ENCODE data around the gene KCNQ5. TPM values are rescaled to one million over a fixed set of nuclear protein-coding genes. Genes with fewer than 3 reads are reported as not detected.

KCNQ5 gene
- total RNA-seq, 2 experiments from 2014 or later, result 2.1 to 2.5 TPM

- Mint-ChIP-seq H3K4me1 (ENCODE audit: low read depth) (no peaks in the 10 kb centered on the region), H3K36me3 (ENCODE audit: low read depth) (no peaks in the 10 kb centered on the region), H3K9me3 (no peaks in the 10 kb centered on the region), H3K27me3 (no peaks in the 10 kb centered on the region), H3K4me3 (no peak overlapping the region), H3K27ac (no peak overlapping the region)
- no peak for TF ChIP-seq CTCF (IDR thresholded peaks at IDR 0.05)
- Histone ChIP-seq H3K27me3 (ENCODE audit: control insufficient read depth in 1 of 2, insufficient read depth in 2 of 2, low read length in 2 of 2) (no peaks in the 10 kb centered on the region), H3K4me3 (ENCODE audit: low read length) (no peak overlapping the region), H3K27ac (ENCODE audit: low read depth in 1 of 2, low read length in 2 of 2) (no peak overlapping the region), H3K9me3 (ENCODE audit: control insufficient read depth in 1 of 2, insufficient read depth in 1 of 2, low read length in 2 of 2) (no peaks in the 10 kb centered on the region), H3K4me1 (ENCODE audit: insufficient read depth, low read length) (no peaks in the 10 kb centered on the region), H3K36me3 (ENCODE audit: insufficient read depth, low read length) (no peaks in the 10 kb centered on the region)
- intact Hi-C loops (cut with DNase I, micrococcal nuclease), result no loop called here
- POLR2A ChIA-PET, result no interaction called here
- CTCF ChIA-PET, result no interaction called here
- no peak for DNase-seq
- no peak for ATAC-seq (ENCODE audit: poor library complexity)
Measured at GRCh38 chr6:72955666-72956065, 333.8 kb downstream of the KCNQ5 start.

- CTCF ChIA-PET, result no interaction called here
Measured at GRCh38 chr6:72956272-72956671, 334.4 kb downstream of the KCNQ5 start.

GRCh38 chr6:72959821-72960220, 338.0 kb downstream of the KCNQ5 start:
- no peak overlapping the region for H3K27ac Mint-ChIP-seq
- ATAC-seq (ENCODE audit: poor library complexity) (no peak), DNase-seq (no peak)
- H3K36me3 ChIP-seq (ENCODE audit: insufficient read depth, low read length), result no peaks in the 10 kb centered on the region
- H3K27me3 ChIP-seq (ENCODE audit: control insufficient read depth in 1 of 2, insufficient read depth in 2 of 2, low read length in 2 of 2), result no peaks in the 10 kb centered on the region
- H3K4me3 ChIP-seq (ENCODE audit: low read length), result no peak overlapping the region
- H3K4me3 Mint-ChIP-seq, result no peak overlapping the region
- ChIA-PET CTCF (no interaction called here), POLR2A (no interaction called here)
- intact Hi-C loops (cut with DNase I, micrococcal nuclease), result no loop called here
- no peaks in the 10 kb centered on the region for H3K9me3 Mint-ChIP-seq
- TF ChIP-seq CTCF (IDR thresholded peaks at IDR 0.05), result no peak
- H3K36me3 Mint-ChIP-seq (ENCODE audit: low read depth), result no peaks in the 10 kb centered on the region
- H3K4me1 Mint-ChIP-seq (ENCODE audit: low read depth), result no peaks in the 10 kb centered on the region
- no peaks in the 10 kb centered on the region for H3K4me1 ChIP-seq (ENCODE audit: insufficient read depth, low read length)
- H3K9me3 ChIP-seq (ENCODE audit: control insufficient read depth in 1 of 2, insufficient read depth in 1 of 2, low read length in 2 of 2), result no peaks in the 10 kb centered on the region
- no peak overlapping the region for H3K27ac ChIP-seq (ENCODE audit: low read depth in 1 of 2, low read length in 2 of 2)
- H3K27me3 Mint-ChIP-seq, result no peaks in the 10 kb centered on the region

More at GRCh38 chr6:72956272-72956671, 334.4 kb downstream of the KCNQ5 start:
- Mint-ChIP-seq H3K9me3 (no peaks in the 10 kb centered on the region), H3K27me3 (no peaks in the 10 kb centered on the region), H3K4me3 (no peak overlapping the region), H3K27ac (no peak overlapping the region), H3K36me3 (ENCODE audit: low read depth) (no peaks in the 10 kb centered on the region), H3K4me1 (ENCODE audit: low read depth) (no peaks in the 10 kb centered on the region)
- no peak overlapping the region for H3K4me3 ChIP-seq (ENCODE audit: low read length)
- ATAC-seq (ENCODE audit: poor library complexity), result no peak
- DNase-seq, result no peak
- H3K27me3 ChIP-seq (ENCODE audit: control insufficient read depth in 1 of 2, insufficient read depth in 2 of 2, low read length in 2 of 2), result no peaks in the 10 kb centered on the region
- no peaks in the 10 kb centered on the region for H3K4me1 ChIP-seq (ENCODE audit: insufficient read depth, low read length)
- TF ChIP-seq CTCF (IDR thresholded peaks at IDR 0.05), result no peak
- no peaks in the 10 kb centered on the region for H3K9me3 ChIP-seq (ENCODE audit: control insufficient read depth in 1 of 2, insufficient read depth in 1 of 2, low read length in 2 of 2)
- intact Hi-C loops (cut with DNase I, micrococcal nuclease), result no loop called here
- no peak overlapping the region for H3K27ac ChIP-seq (ENCODE audit: low read depth in 1 of 2, low read length in 2 of 2)
- POLR2A ChIA-PET, result no interaction called here
- H3K36me3 ChIP-seq (ENCODE audit: insufficient read depth, low read length), result no peaks in the 10 kb centered on the region

All from CD4-positive, alpha-beta T cell (primary cell).